HepG2 (cell line): ENCODE measurements around the gene DDC. TPM values are rescaled to one million over a fixed set of nuclear protein-coding genes. Genes with fewer than 3 reads are reported as not detected.
A peak's percentile ranks its signal among the peaks of the same experiment; 100 is the strongest.

ENCODE experiments used
- ATF2 ChIP-seq: sonication (generic); formaldehyde crosslinking; IDR thresholded peaks from 2 replicates; pipeline ENCODE4 v1.4.0; 2020; ENCODE audit warnings: missing genetic modification reagents
- ERF ChIP-seq: IDR thresholded peaks from 2 replicates; pipeline ENCODE4 v1.6.1; 2018; ENCODE audit warnings: missing biosample characterization, missing genetic modification reagents
- FOSL1 ChIP-seq: sonication (generic); formaldehyde crosslinking; IDR thresholded peaks from 2 replicates; pipeline ENCODE4 v1.9.0; 2021; ENCODE audit warnings: missing genetic modification reagents, borderline replicate concordance
- GABPB1 ChIP-seq: IDR thresholded peaks from 2 replicates; pipeline ENCODE4 v1.6.1; 2016; ENCODE audit warnings: mild to moderate bottlenecking, missing genetic modification reagents, moderate library complexity, missing compliant biosample characterization
- GLI4 ChIP-seq: sonication (generic); formaldehyde crosslinking; IDR thresholded peaks from 2 replicates; pipeline ENCODE4 v1.5.1; 2020; ENCODE audit warnings: missing genetic modification reagents, mild to moderate bottlenecking, moderate library complexity, borderline replicate concordance
- GZF1 ChIP-seq: sonication (generic); formaldehyde crosslinking; IDR thresholded peaks from 2 replicates; pipeline ENCODE4 v1.5.1; 2020; ENCODE audit warnings: mild to moderate bottlenecking, missing genetic modification reagents
- HNRNPK ChIP-seq: fragments of 200-400 bp; formaldehyde crosslinking; IDR thresholded peaks from 2 replicates; pipeline ENCODE4 v1.6.1; 2018; ENCODE audit warnings: low read length, low read depth, moderate library complexity, mild to moderate bottlenecking; ENCODE audit not compliant: poor library complexity, severe bottlenecking
- IRX3 ChIP-seq: sonication (generic); formaldehyde crosslinking; IDR thresholded peaks from 2 replicates; pipeline ENCODE4 v1.8.1; 2023; ENCODE audit warnings: mild to moderate bottlenecking, low read depth, missing genetic modification reagents, borderline replicate concordance
- MBD4 ChIP-seq: IDR thresholded peaks from 2 replicates; pipeline ENCODE4 v1.6.1; 2012; ENCODE audit warnings: low read length, inconsistent platforms, borderline replicate concordance
- MXD1 ChIP-seq: sonication (generic); formaldehyde crosslinking; IDR thresholded peaks from 2 replicates; pipeline ENCODE4 v1.4.0; 2020; ENCODE audit warnings: mild to moderate bottlenecking, missing genetic modification reagents
- RAD21 ChIP-seq: fragments of 450-650 bp; formaldehyde crosslinking; IDR thresholded peaks from 2 replicates; pipeline ENCODE4 v1.5.0; 2020; ENCODE audit warnings: mild to moderate bottlenecking
- RFX5 ChIP-seq: IDR thresholded peaks from 2 replicates; pipeline ENCODE4 v1.6.1; 2011; ENCODE audit warnings: low read depth, low read length, improper control_type of control experiment
- RNF2 ChIP-seq: fragments of 450-650 bp; conservative IDR thresholded peaks from 2 replicates; pipeline ENCODE4 v1.6.1; 2016; ENCODE audit warnings: low read depth
- SMAD3 ChIP-seq: sonication (generic); formaldehyde crosslinking; IDR thresholded peaks from 2 replicates; pipeline ENCODE4 v1.4.0; 2020; ENCODE audit warnings: missing genetic modification reagents
- SPEN ChIP-seq: sonication (generic); formaldehyde crosslinking; IDR thresholded peaks from 2 replicates; pipeline ENCODE4 v1.5.1; 2020; ENCODE audit warnings: low read depth, mild to moderate bottlenecking, missing genetic modification reagents
- TCF7L2 ChIP-seq: IDR thresholded peaks from 2 replicates; pipeline ENCODE4 v1.6.1; 2011; ENCODE audit warnings: mild to moderate bottlenecking, low read depth, low read length, moderate library complexity
- ZNF121 ChIP-seq: sonication (generic); formaldehyde crosslinking; IDR thresholded peaks from 2 replicates; pipeline ENCODE4 v1.5.0; 2020; ENCODE audit warnings: mild to moderate bottlenecking, missing genetic modification reagents
- ZNF225 ChIP-seq: sonication (generic); formaldehyde crosslinking; IDR thresholded peaks from 2 replicates; pipeline ENCODE4 v1.4.0; 2020; ENCODE audit warnings: mild to moderate bottlenecking, missing genetic modification reagents
- ZNF432 ChIP-seq: sonication (generic); formaldehyde crosslinking; IDR thresholded peaks from 2 replicates; pipeline ENCODE4 v1.5.0; 2020; ENCODE audit warnings: missing genetic modification reagents, mild to moderate bottlenecking, borderline replicate concordance
- ZNF569 ChIP-seq: sonication (generic); formaldehyde crosslinking; IDR thresholded peaks from 2 replicates; pipeline ENCODE4 v1.5.0; 2020; ENCODE audit warnings: mild to moderate bottlenecking, missing genetic modification reagents, moderate library complexity, borderline replicate concordance
- polyA plus RNA-seq, 8 experiments: library from polyadenylated mRNA; depleted of rRNA in 3 of 8; stranded (reverse) in 7 of 8; unstranded in 1 of 8; fragments of >200 nt; fragmentation: Illumina TruSeq in 4 of 8; extraction: Trizol in 4 of 8; gene quantifications; 2 replicates each; pipeline versions ENCODE4 v1.2.1 to v1.2.3, GENCODE V29; 2011 to 2016; ENCODE audit warnings: low read depth in 4 of 8, missing spikeins in 1 of 8, mixed read lengths in 1 of 8; ENCODE audit not compliant: insufficient read depth in 1 of 8
- total RNA-seq, 5 experiments: library from RNA; depleted of rRNA; stranded (reverse); fragments of >200 nt; fragmentation: Illumina TruSeq; extraction: Trizol; gene quantifications; 2 replicates each; pipeline ENCODE4 v1.2.3, GENCODE V29; 2016; ENCODE audit warnings: low read depth in 1 of 5
- TF ChIP-seq, protein P1 (sequence below): sonication (generic); formaldehyde crosslinking; IDR thresholded peaks from 2 replicates; pipeline ENCODE4 v1.4.0; 2020; ENCODE audit warnings: missing genetic modification reagents
- TF ChIP-seq, protein P2 (sequence below), 2 experiments: sonication (generic) in 1 of 2; formaldehyde crosslinking in 1 of 2; IDR thresholded peaks; 2 replicates each; pipeline versions ENCODE4 v1.4.0 to v1.6.1; 2018 to 2020; ENCODE audit warnings: missing genetic modification reagents in 2 of 2, borderline replicate concordance in 1 of 2, low read depth in 1 of 2, mild to moderate bottlenecking in 1 of 2, missing biosample characterization in 1 of 2

The DDC gene
- total and polyA plus RNA-seq, 2 of the 13 experiments (the other 11 are each of a cell fraction or from before 2014, with no cell fraction given): 11.7 to 93.3 TPM

DNA sequence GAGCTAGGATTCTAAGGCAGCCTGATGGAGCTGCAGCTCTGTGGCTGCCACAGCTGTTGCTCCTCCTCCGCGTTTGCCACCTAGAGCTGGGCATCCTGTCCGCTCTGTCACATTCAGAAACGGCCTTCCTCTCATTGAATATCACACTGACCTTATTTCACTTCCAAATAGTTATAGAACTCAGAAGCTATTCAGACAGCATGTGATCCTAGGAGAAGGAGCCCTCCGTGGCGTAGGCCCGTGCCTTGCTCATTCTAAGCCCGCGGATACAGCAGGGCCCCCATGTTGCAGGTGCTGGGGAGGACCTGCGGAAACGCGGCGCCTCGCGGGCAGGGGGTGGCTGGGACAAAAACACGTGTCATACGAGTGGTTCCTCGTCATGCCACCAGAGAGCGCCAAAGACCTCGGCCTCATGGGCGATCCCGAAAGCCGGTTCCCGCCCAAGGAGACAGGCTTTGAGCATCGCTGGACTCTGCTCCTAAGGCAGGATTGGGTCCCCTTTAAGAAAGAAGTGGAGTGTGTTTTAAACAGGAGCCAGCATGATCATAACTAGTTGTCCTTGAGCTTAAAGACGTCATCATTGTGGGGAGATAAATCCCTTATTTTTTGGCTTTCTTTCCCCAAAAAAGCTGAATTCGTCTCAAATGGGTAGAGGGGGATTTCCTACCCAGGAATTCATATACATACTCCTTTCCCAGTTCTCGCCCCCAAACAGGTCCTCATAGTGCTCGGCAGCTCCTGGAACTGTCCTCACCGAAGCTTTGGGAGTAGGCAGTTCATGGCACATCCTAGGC is 97.2 kb downstream of the DDC start (continued):
- TF ChIP-seq MXD1 (CRISPR knock-in tag) (0 out of 2 replicates have a peak, but pooled peaks have one; percentile 32), MBD4 (no peak), HNRNPK (no peak), FOSL1 (CRISPR knock-in tag) (no peak), SPEN (peak; percentile 32; the same call in 1 of the 2 replicates), ZNF569 (CRISPR knock-in tag) (no peak), SMAD3 (CRISPR knock-in tag) (0 out of 2 replicates have a peak, but pooled peaks have one; percentile 60), GLI4 (CRISPR knock-in tag) (no peak), TCF7L2 (no peak), ZNF121 (CRISPR knock-in tag) (no peak), GZF1 (CRISPR knock-in tag) (no peak), ERF (CRISPR knock-in tag) (peak; percentile 70; the same call in 1 of the 2 replicates), RFX5 (no peak), ATF2 (CRISPR knock-in tag) (peak; percentile 47; the same call in 1 of the 2 replicates), ZNF432 (CRISPR knock-in tag) (no peak), RAD21 (CRISPR knock-in tag) (peak; percentile 96), RNF2 (0 out of 2 replicates have a peak, but pooled peaks have one; percentile 39), ZNF225 (0 out of 2 replicates have a peak, but pooled peaks have one; percentile 41), IRX3 (no peak), GABPB1 (CRISPR knock-in tag) (peak; percentile 54)
- TF ChIP-seq, protein P1, sequence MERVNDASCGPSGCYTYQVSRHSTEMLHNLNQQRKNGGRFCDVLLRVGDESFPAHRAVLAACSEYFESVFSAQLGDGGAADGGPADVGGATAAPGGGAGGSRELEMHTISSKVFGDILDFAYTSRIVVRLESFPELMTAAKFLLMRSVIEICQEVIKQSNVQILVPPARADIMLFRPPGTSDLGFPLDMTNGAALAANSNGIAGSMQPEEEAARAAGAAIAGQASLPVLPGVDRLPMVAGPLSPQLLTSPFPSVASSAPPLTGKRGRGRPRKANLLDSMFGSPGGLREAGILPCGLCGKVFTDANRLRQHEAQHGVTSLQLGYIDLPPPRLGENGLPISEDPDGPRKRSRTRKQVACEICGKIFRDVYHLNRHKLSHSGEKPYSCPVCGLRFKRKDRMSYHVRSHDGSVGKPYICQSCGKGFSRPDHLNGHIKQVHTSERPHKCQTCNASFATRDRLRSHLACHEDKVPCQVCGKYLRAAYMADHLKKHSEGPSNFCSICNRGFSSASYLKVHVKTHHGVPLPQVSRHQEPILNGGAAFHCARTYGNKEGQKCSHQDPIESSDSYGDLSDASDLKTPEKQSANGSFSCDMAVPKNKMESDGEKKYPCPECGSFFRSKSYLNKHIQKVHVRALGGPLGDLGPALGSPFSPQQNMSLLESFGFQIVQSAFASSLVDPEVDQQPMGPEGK (CRISPR knock-in tag): peak; percentile 73
- TF ChIP-seq, protein P2, sequence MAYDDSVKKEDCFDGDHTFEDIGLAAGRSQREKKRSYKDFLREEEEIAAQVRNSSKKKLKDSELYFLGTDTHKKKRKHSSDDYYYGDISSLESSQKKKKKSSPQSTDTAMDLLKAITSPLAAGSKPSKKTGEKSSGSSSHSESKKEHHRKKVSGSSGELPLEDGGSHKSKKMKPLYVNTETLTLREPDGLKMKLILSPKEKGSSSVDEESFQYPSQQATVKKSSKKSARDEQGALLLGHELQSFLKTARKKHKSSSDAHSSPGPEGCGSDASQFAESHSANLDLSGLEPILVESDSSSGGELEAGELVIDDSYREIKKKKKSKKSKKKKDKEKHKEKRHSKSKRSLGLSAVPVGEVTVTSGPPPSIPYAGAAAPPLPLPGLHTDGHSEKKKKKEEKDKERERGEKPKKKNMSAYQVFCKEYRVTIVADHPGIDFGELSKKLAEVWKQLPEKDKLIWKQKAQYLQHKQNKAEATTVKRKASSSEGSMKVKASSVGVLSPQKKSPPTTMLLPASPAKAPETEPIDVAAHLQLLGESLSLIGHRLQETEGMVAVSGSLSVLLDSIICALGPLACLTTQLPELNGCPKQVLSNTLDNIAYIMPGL (CRISPR knock-in tag; IDR thresholded peaks at IDR 0.05; ENCODE audit: borderline replicate concordance in 1 of 2, low read depth in 1 of 2): peak in 1 of 2 experiments; percentile 72; a peak in 1 of 4 replicates
